Fibroblast of skin of right quadriceps (primary cell): ENCODE results near the gene PLCH1.

ENCODE experiments used
- DNase-seq: peaks from one replicate; pipeline ENCODE4 v3.0.0-alpha.2; 2013

The PLCH1 gene

DNA sequence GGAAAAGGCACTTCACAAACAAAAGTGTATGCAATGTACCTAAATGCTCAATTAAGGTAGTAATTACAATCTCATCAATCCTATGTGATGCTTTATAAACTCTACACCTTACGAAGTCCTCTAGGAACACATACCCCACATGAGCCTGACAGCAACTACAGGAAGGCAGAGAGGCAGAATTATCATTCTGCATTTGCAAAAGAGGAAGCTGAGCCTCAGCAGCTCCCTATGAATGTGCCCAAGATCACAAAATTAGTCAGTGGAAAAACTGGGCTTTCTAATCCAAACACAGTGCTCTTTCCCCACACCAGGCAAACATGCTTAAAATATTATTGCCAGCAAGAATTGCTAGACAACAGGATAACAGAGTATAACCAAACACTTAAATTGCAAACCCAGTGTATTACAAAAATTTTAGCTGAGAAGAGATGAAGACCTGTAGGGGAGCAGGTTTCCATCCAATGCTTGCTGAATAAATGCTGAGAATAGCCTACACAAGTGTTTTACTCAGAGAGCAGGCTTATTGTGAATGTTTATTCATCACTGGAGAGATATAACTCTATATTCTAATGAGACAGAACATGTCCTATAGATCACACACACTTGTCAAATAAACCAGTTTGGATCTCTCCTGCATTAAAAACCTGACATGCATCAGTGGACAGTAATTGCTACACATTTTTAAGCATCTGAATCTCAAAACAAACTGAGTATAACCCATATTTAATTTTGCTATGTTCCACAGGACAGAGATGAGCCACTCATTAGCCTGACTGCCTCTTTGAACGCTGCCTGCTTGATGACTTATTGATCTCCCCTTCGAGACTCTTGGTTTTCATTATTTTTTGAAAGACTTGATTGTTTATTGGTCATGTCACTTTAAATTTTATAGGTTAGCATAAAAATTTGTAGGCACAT is 62.2 kb downstream of the PLCH1 start:
- DNase-seq, result no peak

DNA sequence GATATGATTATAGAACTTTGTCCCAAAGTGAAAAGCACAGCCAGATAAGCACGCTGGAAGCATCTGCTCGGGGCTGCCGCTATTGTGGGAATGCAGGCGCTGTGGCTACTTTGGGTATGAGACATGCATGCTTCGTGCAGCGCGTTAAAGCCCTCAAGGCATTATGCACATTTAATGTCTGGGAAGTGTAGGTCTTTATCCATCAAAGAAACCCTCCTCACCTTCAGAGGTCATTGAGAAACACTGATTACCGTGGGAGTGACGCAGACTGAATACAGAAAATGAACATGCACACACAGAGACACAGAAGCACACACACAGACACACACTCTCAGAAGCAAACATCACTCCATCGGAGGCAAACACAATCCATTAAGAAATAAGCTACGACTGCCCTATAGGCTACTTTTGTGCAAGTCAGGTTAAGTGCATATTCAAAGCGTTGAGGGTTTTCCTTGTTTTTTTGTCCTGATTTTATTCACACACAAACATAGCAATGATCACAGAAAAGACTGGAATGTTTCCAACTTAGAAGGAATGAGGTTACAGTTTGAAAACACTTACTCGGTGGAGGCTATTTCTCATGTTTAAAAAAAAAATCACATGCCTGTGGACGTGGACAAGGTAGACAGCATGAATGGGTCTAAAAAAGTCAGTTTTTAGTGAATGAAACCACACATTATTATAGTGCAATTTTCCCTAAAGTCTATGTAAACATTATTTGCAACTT is 68.5 kb downstream of the PLCH1 start:
- peak; percentile 51 for DNase-seq

DNA sequence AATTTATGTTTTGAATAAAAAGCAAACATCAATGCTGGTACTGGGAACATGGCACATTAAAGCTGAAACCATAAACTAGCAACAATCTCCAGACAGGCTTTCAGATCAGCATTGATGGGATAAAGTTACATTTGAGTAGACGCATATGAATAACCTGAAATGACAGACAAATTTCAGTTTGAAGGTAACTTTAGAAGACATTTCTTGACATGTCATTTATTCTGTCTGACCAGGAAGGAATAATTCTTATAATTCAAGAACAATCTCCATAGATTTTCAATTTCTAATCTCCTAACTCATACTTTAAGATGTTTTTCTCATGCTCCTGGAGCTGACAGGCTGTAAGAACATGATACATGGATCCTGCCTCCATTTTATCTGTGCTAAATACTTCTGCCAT is 69.8 kb downstream of the PLCH1 start:
- DNase-seq, result no peak

DNA sequence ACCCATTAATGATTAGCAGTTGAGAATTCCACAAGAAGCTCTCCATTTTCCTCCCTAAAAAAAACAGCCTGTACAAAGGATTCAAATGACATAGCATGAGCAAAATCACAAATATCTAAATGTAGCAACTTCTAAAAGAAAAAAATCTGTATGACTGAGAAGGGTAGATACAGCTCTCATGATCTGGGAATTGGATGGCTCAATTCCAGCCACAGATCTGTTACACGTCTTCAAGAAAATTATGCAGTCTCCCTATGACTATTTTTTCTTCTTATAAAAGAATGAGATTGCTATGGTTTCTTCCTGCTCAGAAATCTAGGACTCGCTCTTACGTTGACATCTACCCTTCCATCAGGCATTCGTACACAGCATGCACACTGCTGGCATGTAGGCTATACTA is 71.5 kb downstream of the PLCH1 start:
- no peak for DNase-seq

DNA sequence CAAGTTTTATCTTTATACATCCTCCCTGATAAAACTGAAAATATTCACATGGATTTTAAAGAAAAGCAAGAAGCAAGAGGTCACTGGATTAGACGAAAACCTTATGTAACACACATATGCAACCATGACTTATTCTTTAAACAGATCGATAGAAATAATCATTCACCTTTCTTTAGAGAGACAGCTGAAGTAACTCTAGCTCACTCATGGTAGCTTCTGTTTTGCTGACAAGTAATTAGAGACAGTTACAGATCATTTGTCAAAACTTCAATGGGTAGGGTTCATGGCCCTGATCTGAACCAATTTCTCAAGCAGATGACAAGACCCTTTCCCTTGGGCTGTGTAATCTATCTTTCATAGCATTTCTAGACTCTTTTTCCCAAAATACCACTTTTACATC is 74.5 kb downstream of the PLCH1 start:
- no peak for DNase-seq

DNA sequence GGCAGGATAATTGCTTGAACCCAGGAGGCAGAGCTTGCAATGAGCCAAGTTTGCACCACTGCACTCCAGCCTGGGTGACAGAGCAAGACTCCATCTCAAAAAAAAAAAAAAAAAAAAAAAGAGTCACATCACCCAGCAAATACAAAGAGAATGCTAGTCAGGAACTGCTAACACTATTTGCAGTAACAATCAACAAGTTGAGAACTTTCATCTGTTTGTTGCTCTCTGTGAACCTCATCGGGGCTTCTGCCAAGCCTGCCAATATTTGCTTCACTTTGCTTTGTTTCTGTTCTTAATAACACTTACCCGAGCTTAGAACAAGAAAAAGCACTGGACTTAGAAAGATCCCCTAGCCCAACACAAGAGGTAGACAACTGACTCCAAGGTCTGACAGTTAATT is 76.9 kb downstream of the PLCH1 start:
- no peak for DNase-seq

DNA sequence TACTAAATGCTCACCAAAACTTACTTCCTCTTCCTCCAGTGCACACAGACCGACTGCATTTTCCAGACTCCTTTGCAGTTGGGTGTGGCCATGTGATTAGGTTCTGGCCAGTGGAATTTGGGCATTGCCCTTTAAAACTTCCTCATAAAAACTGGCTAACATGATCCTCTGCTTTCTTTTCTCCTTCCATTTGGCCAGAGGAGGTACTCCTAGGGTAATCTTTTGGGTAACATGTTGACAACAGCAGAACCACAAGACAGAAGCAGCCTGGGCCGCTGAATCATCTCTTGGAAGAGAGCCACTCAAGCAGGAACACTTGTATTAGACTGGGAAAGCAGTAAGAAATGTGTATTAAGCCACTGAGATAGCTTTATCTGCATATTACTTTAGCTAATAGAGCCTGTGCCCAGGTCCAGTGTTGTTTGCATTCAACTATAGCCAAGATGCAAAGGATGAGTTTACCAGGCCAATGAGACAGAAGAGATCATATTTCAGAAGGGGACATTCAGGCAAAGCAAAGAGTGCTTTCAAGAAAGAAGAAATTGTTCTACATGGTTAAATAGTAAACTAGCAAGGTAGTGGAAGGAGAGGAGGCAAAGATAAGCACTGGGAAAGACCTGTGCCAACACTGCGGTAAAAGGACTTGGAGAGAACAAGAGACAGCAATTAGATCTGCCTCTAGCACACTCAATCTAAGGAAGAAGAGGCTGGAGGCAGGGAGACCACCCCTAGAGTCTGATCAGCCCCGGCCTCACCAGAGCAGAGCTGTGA is 79.8 kb downstream of the PLCH1 start:
- DNase-seq, result peak; percentile 86

DNA sequence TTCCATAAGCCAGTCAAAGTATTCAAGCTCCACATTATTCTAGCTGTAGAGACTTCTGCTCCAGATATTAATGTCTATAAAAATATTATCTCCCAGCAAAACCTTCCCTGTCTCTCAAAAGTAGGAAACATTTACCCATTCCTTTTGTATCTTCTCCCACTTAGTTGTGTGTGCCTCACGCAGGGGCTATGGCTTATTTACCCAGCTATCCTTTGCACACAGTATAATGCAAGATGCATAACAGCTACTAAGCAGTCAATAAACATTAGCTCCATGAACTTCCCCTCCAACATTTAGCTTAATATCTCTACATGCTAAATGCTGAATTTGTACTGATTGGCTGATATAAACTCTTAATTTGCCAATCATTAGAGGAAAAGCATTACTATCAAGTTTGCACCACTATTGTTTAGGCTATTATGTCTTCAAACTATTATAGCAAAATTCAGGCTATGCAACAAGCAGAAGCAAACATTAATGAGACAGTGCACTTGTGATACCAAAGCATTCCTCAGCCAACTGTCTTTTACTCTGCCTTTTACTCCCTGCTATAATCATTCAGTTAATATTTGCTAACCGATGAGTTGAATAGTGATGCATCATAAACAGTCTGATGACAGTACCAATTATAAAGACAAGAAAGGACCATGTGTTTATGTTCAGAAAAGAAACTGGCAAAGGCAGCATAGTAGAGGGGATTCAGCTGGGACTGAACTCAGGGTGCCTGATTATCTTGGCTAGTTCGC is 81.2 kb downstream of the PLCH1 start:
- DNase-seq, result no peak

DNA sequence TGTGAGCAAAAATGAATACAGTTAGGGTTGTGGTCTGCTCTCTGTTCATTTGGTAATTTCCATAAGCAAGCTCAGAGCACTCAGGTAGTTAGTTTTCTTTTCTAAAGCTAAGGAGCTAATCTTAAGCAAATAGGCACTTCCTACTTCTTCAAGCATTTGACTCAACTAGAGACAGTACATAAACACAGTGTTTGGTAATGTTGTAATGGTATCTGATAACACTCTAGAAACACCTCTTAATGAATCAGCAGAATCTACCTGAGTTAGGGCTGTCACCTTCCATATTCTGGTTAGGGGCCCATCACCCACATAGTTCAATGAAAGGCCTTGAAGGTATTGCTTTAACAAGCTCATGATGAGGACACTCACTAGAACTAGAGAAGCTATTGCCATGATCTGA is 83.1 kb downstream of the PLCH1 start:
- no peak for DNase-seq

DNA sequence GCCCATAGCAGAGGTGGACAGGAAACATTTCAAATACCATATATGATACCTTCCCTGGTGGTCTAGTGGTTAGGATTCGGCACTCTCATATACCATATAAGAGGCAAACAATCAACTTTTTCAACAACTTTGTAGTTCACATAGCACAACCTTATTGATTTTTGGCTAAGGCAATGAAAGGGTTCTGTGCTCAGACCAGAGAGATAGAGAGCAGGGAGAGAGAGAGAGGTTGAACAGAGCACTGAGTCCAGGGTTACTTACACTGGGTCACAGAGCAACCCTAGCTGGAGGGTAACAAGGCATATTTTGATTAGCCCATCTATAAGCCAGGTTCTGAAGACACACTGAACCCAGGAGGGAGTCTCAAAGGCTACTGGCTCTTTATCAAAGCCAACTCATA is 83.8 kb downstream of the PLCH1 start:
- DNase-seq, result no peak

DNA sequence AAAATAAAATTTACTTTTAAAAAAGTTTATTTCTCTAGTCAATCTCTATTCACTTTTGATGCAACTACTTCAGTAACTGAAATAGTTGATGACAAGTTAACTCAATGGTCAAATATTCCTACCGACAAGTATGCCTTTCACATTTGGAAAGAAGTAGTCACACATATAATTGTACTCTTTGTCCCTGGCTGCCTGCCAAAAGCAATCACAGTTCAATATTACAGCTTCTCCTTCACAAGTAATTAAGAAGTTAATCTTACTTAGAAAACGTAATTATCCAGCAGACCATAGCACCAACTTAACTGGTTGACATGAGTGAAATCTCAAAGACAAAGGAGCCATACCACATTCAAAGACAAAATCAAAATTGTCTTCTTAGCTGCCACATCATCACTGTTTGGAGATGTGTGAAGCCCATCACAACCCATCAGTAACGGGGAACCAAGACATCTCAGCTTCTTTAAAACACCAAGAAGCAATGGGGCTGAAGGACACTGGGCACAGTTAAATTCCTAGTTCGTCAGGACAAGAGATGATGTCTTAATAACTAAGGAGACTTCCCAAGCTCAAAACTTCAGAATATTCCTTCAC is 86.1 kb downstream of the PLCH1 start:
- DNase-seq, result no peak

DNA sequence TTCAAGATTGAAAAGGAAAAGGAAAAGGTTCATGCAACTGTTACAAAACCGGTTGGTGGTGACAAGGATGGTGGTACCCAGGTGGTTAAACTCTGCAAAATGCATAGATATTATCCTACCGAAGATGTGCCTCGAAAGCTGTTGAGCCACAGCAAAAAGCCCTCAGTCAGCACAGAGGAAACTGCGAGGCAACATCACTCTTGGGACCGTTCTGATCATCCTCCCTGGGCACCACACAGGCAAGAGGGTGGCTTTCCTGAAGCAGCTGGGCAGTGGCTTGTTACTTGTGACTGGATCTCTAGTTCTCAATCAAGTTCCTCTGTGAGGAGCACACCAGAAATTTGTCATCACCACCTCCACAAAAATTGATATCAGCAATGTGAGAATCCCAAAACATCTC is 86.9 kb downstream of the PLCH1 start:
- no peak for DNase-seq

DNA sequence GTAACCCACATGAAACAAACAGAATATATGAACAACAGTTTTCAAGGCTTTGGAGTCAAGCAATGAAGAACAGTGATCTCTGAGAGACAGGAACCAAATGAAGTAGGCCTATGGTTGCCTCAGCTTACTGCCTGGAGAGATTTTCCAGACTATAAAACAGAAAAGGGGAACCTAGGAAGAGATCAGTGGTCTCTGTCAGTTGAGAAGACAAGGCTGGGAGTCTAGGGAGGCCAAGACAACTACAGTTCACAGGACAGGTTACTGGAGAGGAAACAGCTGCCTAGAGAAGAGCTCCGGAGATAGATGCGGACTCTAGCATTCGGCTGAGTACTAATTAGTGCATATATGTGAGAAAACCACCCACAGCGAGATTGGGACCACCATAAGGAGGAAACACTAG is 87.7 kb downstream of the PLCH1 start:
- DNase-seq, result no peak

DNA sequence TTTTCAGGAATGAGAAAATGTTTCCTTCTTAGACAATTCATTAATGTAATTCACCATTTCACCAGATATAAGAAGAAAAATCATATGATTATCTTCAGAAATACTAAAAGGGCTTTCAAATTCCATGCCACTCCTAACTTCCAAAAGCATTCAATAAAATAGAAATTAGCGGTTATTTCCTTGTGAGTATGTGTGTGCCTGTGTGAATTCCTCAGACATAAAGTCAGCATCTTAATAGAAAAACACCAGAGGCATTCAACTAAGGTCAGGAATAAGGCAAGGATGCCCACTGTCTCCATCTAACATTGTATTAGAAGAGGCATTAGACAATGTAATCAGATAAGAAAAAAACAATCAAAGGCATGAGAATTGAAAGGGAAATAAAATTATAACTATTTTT is 88.4 kb downstream of the PLCH1 start:
- DNase-seq, result no peak

DNA sequence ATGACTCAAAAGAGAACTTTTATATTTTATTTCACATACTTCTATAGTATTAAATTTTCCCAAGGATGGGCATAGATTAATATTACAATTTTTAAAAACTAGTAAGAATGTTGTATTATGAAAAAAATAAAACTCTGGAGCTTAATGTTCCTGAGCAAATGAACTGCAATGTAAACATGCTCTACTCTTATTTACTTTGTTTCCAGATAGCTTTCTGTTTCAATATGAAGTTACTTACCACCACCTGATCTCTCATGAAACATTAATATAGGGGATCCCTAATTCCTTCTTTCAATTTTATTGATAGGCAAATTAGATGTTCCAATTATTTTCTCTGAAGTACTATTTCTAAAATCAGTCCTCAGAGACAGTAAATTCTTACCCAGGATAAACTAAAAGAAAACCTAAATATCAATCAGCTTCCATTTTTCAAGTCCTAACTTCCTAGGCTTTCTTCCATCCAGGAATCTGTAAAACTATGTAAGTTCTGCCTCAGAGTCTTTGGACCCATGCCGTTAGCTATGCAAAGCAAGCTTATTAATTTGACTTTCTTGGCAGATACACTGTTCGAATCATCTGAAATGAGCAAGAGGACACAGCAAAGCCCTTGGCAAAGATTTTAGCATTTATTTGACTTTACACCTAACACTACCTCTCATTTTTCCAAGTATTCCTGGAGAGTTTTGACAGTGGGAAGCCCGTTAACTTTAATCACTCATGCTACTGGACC is 93.2 kb downstream of the PLCH1 start:
- no peak for DNase-seq

DNA sequence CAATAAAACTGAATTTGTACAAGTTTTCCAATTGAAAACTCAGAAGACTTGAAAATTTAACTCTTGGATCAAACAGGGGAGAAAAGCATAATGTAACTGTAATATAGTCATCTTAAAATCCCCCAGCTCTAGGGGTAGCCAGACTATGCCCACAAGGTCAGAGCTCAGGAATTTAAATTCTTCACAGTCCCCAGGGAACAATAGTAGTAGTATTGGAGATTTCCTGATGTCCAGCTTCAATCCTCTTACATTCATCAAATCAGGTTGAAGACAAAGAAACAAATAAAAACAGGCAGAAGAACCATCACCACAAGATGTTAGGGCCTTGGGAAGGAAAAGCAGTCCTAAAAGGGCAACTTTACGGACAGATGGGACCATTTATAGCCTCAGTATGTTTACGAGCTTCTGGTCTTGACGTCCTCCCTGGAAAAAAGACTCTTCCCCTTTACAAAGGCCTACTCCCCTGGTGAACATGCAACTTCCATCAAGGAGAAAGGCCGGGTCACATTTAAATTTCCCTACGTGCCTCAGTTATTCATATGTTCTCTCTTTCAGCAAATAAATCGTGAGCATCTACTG is 96.8 kb downstream of the PLCH1 start:
- DNase-seq, result no peak

DNA sequence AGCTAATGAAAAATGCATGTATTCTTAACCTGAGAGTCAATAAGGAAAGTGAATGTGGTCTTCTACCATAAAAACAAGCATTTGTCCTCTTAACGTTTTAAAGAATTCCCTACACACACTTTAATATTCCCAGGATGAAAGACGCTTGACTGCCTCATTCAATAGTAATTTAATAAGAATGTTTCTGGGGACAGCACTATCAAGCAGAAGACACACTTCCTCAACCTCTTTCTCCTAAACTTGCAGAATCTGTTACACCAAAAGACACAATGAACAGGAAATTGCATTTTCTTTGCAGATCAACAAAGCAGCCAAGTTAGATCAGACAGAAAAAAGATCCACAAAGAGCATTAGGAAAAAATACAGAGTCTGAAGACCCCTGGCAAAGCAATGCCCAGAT is 97.7 kb downstream of the PLCH1 start:
- no peak for DNase-seq

DNA sequence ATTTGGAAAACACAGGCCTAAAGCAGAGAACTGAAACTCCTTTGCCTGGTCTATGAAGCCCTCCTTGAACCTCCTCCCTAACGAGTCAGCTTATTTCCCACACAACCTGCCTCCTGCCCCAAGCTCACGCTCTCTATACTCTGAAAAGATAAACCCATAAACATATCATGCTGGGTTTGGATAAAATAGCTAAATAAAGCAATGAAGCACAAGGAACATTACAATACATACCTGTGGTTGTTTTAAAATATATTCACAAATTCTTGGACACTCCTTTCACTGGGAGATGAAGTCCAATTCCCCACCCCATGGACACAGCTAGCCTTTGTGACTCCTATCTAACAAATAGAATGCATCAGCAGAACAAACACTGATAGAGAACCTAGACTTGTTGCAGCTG is 98.2 kb downstream of the PLCH1 start:
- no peak for DNase-seq

DNA sequence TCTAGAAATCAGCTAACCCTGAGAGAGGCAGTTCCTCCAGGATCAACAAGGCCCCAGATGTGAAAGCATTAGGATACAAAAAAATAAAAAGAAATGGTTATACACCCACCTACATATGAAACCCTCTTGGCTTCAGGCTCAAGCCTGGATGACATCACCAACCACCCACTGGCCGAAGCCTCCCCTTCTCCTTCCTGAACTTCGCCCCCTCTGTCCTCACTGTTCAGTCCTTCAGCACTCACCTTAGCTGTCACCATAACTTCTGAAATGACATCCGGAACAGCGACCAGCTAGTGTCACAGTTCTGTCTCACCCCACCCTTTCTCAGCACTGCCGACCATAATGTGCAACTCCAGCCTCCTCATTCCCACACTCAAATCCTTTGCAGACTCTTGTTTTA is 98.7 kb downstream of the PLCH1 start:
- no peak for DNase-seq

DNA sequence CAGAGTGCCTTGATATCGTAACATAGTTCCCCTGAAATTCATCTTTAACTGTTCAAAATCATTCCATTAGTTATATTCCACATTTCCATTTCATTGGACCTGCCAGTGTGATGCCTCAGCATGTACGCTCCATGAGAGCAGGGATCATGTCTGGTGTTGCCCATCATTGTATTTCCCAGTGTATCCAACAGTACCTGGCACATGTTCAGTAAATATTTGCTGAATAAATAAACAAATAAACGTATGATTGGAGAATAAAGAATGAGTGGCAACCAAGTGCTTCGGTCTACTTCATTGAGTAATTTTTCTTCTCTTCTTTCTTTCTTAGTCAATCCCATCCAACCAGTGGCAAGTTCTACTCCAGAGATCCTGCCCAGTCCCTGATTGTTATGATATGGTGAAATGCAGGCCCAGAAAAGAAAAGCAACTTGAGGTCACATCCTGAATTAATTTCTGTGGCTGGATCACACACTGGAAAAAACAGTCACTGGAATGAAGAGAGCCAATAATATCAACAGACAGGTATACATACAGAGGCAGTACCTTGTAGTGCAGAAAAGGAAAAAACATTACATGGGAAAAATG is 101.2 kb downstream of the PLCH1 start:
- DNase-seq, result no peak

DNA sequence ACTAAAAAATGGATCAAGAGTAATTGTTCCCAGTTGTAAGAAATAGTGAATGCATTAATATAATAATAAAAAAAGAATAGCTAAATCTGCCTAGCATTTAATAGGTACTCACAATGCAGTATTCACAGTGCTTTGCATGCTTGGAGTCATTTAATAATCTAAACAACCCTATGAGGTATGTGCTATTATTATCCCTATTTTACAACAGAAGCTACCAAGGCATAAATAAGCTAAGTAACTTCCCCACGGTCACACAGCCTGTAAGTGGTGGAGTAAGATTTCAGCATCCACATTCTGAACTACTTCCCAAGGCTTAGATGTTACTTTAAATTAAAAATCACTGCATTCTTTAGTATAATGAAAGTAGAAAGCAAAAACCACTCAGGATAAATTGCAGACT is 102.9 kb downstream of the PLCH1 start:
- no peak for DNase-seq
